ENCODE results near the gene CDK13.

CDK13 gene

DNA sequence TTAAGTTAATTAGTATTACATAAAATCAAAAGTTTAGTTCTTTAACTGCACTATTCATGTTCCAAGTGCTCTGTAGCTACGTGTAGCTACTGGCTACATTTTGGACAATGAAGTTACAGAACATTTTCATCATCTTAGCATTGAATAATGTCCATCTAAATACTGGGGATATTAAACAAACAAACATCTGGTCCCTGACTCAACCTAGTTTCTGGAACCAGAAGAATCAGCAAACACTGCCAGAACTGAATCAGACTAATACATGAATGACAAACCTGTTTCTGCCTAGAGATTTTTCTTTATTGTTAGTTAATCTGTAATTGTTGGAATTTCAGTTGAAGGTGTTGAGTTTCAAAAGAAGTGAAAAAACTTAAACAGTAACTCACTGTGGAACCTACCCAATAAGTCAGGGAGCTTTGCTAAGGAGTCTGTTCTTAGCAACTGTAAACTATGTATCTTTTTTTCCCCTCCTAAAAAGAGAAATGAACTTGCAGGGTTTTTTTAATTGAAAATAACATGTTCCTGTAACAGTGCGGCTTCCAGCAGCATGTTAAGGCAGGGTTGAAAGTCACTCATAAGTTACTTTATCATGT, 58.3 kb downstream of the CDK13 start:
- DNase-seq (ENCODE audit: low read depth): no peak

DNA sequence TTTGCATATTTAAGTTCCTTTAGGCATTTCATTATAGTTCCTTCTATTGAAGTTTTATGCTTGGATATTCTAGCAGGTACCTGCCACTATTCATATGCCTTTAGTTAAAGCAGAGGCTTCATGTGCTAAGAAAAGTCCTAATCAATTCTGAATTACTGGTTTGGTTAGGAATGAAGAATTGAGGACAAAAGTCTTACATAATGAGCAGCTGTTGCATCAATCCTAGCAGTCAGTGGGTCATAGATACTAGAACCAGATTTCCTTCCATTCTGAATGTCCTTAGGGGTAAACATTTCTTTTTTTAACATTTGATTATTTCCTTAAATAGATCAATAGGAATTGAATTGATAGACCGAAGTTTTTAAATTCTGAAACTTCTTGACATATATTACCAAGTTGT, 59.2 kb downstream of the CDK13 start:
- no peak for DNase-seq (ENCODE audit: low read depth)

DNA sequence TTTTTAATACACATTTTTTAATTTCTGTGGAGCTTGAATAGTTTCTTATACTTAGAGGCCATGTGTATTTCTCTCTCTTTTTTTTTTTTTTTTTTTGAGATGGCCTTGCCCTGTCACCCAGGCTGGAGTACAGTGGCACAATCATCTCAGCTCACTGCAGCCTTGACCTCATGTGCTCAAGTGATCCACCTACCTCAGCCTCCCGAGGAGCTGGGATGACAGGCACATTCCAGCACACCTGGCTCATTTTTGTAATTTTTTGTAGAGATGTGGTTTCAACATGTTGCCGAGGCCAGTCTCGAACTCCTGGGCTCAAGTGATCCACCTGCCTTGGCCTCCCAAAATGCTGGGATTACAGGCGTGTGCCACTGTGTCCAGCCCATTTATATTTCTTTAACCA, 64.3 kb downstream of the CDK13 start:
- no peak for DNase-seq (ENCODE audit: low read depth)

DNA sequence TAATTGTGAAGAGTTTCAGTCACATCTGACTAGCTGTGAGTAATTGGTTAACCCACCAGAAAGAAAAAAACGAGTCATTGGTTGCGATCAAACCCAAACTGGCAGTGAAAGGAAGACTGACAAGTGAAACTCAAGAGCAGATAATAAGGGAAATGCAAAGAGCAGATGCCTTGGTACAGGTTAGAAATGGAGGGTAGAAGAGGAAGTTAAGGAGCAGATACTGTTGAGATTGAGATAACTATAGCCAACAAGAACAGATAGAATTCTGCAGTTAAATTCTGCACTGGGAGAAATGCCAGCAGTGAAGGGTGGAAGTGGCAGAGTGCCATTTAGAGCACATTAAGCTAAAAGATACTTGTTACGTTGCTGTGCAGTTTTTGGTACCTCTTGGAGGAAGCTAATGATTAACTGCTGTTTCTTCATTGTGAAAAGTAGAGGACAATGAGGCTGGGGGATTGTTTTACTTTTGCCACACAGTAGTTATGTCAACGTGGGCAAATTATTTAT, 65.8 kb downstream of the CDK13 start:
- no peak for DNase-seq (ENCODE audit: low read depth)

DNA sequence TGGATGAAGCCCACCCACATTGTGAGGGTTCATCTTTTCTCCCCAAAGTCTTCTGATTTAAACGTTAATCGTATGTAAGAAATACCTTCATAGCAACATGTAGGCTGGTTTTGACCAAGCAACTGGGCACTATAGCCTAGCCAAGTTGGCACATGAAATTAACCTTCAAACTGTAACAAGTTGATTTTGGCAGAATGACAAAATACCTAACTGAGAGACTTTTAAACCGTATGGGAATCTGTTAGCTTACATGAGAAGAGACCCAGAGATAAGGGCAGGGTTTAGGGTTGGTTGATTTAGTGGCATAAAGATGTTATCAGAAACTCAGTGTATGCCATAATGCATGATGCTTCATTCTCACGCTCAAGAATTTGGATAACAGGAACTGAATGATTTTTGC, 69.5 kb downstream of the CDK13 start:
- no peak for DNase-seq (ENCODE audit: low read depth)

DNA sequence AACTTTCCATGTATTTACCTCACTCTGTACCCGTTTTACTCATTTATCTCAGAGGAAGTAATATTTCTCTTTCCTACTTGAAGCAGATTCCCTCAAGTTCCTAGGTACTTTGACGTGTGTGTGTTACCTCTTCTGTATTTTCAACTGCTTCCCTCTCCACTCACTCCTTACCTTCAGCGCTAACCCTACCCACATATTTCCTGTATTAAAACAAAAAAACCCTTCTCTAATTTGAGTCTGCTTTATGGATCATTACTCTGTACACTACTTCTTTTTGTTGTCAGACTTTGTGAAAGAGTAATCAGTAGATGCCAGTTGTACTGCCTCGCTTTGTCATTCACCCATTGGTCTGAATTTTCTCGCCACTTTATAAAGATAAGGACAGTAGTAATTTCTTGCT, 74.0 kb downstream of the CDK13 start:
- no peak for DNase-seq (ENCODE audit: low read depth)

DNA sequence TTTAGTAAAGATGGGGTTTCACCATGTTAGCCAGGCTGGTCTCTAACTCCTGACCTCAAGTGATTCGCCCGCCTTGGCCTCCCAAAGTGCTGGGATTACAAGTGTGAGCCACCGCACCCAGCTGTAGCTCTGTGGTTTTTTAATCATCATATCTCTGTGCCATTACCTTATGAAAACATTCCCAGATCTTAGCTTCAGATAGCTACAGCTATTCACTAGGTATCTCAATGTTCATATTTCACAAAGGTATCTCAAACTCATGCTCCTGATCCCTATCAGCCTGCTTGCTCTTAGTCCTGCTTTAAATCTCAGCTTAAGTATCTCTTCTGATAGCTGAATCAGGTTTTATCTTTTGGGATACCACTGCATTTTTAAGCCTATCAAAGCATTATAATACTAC, 74.8 kb downstream of the CDK13 start:
- DNase-seq (ENCODE audit: low read depth): no peak

DNA sequence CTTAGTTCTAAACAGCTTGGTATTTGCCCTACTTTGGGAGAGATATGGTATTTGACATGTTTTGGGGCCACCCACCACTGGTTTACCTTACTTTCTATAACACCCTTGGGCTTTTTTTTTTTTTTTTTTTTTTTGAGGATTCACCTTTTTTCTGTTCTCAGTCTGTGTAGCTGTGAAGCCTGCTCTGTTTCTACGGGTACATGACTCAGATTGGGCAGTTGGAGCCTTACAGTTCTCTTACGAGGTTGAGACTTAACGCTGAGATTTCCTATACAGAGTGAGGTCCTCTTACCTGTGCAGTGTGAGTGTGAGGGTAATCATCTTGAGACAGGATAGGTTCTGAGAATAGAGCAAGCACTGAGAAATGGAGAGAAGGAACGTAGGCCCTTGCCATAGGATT, 77.5 kb downstream of the CDK13 start:
- no peak for DNase-seq (ENCODE audit: low read depth)

DNA sequence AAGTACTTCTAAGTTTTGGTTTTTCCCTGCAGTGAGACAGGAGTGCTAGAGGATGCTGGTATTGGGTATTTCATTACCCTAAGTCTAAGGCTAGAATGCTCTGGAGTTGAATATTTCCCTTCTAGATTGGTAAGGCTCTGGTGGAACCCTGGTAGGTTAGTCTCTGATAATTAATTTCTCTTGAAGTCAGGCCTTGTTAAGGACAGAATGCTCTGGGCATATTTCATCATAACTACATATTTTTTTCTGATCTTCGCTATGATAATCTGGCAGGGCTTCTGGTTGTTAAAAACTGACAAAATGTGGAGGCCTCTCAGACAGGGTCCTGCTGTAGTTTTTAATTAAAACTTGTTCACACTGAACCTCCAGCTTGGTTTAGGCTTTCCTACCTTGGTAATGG, 83.8 kb downstream of the CDK13 start:
- DNase-seq (ENCODE audit: low read depth): no peak

DNA sequence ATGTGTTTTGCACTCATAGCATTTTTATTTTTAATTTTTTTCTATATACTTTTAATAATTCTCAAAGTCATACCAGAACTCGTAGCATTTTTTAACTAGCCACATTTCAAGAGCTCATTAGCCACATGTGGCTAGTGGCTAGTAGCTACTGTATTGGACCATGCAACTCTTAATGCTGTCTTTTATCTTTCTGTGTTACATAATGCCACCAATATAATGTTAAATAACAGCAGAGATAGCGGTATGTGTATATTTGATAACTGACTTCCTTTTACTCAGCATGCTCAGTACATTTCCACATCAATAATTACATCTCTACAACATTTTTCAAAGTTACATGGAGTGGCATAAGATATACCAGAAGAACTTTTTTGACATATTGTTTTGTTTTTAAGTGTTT, 91.4 kb downstream of the CDK13 start:
- no peak for DNase-seq (ENCODE audit: low read depth)

DNA sequence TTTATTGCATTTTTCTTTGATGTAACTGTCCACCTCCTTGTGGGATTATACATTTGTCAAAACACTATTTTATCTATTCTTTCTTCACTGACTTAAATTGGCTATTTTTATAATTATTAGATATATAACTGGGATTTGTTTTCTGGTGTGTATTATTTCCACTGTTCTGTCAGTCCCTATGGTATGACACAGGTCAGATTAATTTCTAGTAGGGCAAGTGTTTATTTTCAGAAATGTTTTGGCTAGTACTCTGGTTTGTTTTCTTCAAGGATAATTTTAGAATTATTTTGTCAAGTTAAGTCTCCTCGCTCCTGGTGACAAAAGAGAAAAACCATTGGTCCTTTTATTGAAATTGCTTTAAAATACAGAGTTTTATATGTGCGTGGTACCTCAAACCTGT, 93.1 kb downstream of the CDK13 start:
- no peak for DNase-seq (ENCODE audit: low read depth)

DNA sequence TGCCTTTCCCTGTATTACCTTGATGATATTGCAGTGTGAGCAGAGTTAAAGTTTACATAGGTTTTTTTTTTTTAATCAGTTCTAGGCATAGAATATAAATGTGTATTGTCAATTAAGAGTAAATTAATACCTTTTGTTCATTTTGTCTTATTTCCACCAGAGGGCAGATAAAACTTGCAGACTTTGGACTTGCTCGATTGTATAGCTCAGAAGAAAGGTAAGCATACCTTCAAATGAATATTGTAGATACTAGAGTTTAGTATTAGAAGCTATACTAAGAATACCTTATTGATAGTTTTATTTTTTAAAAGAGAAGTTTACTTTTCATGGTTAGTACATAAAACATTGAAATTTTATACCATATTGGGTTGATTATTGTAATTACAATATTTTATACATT, 97.6 kb downstream of the CDK13 start:
- DNase-seq (ENCODE audit: low read depth): no peak

DNA sequence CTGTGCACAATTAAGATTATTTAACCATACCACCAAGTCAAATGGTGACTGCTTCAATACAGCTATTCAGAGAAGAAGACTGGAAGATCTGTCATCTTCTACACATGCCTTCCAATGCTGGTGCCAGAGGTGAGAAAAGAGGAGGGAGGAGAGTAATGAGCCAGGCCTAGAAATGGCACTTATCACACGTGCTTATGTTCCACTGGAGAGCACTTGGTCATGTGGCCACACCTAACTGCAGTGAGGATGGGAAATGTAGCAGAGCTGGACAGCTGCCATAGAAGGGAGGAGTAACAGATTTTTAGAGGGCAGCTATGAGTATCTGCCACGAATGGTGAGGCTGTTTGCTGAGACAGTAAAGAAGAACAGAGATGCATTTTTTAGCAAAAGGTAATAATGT, 107.2 kb downstream of the CDK13 start:
- no peak for DNase-seq (ENCODE audit: low read depth)

DNA sequence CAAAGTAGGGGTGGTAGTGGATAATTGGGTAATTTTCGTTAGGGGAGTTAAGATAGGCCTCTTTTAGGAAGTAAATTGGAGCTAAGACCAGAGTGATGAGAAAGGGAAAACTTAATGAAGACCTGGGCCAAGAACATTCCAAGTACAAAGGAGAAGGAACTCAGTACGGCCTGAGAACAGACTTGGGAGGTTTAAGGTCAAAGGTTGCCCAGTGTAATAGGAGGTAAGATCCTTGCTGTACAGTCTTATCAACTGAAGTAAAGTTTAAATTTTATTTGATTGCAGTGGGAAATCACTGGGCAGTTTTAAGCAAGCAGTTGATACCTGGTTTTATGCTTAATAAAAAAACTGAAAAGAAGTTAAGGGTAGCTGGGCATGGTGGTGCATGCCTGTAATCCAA, 108.0 kb downstream of the CDK13 start:
- DNase-seq (ENCODE audit: low read depth): no peak

DNA sequence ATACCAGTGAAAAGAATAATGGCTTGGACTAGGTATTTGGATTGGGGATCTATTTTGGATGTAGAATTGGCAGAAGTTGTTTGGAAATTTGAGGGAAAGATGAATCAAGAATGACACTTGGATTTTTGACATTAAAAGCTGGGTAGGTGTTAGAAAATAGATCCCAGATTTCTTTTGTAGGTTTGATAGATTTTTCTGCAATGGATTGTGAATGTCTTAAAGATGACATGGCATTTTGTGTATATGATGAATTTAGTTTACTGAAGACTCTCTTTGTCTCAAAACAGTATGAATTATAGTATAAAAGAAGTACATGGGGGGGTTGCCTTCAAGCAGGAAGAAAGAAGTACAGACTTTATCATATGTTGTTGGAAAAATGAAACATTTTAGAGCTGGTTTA, 108.6 kb downstream of the CDK13 start:
- DNase-seq (ENCODE audit: low read depth): no peak

DNA sequence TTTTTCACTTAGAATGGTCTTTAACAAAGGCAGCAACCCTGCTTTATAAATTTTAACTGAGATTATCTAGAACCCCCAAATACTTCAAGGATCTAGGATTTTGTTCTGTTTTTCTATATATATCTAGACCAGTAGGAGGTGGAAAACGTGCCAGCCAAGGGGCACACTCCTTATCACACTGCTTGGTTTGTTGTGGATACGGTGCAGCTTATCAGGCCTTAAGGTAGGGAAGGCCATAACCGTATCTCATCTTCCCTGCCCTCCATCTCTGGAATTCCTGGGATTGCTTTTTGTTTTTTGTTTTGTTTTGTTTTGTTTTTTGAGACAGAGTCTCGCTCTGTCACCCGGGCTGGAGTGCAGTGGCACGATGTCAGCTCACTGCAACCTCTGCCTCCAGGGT, 109.0 kb downstream of the CDK13 start:
- no peak for DNase-seq (ENCODE audit: low read depth)

DNA sequence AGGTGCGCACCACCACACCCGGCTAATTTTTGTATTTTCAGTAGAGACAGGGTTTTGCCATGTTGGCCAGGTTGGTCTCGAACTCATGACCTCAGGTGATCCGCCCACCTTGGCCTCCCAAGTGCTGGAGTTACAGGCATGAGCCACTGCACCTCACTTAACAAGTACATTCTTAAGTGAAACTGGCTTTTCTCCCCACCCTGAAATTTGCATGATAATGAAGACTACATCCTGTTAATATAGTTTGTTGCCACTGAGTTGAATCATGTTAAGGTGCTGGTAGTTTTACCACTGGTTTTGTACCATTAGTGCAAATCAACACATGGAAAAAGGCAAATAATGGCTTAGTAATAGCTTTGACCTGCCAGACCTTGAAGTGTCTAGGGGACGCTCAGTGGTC, 122.2 kb downstream of the CDK13 start:
- DNase-seq (ENCODE audit: low read depth): no peak

DNA sequence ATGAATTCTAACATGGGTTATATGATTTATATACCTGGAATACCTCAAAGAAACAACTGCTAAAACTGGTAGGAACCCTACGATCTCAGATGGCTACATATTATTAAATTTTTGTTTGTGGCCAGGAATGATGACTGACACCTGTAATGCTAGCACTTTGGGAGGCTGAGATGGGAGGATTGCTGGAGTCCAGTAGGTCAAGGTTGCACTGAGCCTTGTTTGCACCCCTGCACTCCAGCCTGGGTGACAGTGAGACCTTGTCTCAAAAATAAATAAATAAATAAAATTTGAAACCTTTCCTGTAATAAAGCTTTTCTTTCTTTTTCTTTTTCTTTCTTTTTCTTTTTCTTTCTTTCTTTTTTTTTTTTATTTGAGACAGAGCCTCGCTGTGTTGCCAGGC, 123.2 kb downstream of the CDK13 start:
- no peak for DNase-seq (ENCODE audit: low read depth)

DNA sequence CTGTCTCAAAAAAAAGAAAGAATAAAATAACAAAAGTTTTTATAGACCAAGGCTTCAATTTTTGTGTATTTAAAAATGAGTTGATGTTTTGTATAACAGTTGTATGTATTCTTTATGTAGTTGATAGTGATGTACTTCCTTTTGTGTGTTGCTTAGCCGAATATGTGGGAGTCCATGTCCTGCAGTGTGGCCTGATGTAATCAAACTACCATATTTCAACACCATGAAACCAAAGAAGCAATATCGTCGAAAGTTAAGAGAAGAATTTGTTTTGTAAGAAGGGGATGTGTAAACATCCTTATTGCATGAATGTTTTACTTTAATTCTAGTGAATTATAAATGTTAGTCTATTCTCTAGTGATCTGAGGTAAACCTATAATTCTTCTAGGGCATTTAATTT, 127.8 kb downstream of the CDK13 start:
- no peak for DNase-seq (ENCODE audit: low read depth)

DNA sequence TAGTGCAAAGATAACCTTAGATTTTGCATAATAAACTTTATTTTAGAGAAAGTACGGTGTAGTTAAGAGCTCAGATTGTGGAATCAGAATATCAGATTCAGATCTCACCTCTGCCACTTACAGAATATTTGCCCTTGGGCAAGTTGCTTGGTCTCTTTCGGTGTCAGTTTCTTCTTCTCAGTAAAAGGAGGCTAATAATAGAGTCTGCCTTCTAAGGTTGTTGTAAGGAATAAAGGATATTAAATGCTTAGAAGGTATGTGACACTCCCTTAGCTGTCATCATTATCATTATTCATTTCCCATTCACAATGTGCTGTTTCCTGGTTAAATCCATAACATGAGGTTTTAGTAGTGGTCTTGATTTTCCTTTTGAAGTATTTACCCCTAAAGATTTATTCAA, 142.1 kb downstream of the CDK13 start:
- no peak for DNase-seq (ENCODE audit: low read depth)

DNA sequence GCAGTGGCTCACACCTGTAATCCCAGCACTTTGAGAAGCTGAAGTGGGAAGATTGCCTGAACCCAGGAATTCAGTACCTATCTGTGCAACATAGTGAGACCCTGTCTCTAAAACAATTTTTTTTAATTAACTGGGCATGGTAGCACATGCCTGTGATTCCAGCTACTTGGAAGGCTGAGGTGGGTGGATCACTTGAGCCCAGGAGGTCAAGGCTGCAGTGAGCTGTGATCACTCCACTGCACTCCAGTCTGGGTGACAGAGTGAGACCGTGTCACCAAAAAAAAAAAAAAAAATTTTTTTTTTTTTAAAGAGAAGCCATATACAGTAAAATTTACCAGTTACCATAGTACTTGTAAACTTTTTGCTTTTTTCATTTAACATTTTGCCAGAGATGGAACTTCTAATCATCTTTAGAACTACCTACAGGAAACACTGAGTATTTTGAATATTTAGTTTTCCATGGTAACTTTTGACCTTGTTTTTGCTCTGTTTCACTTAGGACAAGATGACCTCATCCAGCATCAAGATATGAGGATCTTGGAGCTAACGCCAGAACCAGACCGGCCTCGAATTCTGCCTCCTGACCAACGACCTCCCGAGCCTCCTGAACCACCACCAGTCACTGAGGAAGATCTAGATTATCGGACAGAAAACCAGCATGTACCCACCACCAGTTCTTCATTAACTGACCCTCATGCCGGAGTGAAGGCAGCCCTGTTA, 143.7 kb downstream of the CDK13 start:
- DNase-seq (ENCODE audit: low read depth): no peak

DNA sequence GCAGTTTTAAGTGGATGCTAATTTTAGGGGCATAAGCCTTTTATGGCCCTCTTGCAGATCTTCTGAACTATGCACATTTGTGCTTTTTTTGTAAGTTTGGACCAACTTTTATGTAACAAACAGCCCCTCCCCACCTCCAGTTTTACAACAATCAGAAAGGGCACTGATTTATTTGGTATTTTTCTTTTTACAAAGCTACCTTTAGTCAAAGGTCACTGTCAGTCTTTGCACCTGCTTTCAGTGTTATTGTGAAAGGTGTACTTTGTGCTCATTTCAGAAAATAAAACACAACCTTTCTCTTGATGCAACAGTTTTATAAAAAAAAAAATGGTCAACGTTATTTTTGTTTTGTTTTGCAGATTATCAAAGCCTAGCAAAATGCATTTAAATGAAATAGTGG, 145.2 kb downstream of the CDK13 start:
- no peak for DNase-seq (ENCODE audit: low read depth)

DNA sequence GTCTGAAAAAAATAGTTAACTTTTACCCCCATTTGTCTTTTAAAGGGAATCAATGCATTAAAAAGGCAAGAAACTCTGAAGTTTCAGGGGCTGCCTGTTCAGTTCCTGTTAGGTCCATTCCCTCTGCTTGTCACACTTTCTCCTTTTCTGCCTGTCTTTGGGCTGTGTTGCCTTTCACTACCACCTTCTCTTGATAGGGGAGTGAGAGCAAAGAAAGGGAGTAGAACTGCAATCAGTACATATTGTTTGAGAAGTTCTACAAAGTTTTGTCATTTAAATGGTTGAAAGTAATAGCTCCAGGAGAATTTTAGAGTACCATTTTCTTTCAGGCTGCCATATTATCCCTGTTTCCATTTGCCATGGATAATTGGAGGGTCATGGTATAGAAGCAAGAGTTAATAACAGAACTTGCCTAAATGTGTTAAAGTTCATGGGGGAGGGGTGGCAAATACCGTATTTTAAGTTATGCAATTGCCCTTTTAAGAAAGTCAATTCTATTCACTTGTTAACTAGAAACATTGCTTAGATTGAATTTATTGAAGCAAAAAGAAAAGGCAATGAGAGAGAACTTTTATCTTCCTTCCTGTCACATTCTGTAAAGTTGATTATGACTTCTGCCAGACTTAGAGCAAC, 145.8 kb downstream of the CDK13 start:
- DNase-seq (ENCODE audit: low read depth): no peak

DNA sequence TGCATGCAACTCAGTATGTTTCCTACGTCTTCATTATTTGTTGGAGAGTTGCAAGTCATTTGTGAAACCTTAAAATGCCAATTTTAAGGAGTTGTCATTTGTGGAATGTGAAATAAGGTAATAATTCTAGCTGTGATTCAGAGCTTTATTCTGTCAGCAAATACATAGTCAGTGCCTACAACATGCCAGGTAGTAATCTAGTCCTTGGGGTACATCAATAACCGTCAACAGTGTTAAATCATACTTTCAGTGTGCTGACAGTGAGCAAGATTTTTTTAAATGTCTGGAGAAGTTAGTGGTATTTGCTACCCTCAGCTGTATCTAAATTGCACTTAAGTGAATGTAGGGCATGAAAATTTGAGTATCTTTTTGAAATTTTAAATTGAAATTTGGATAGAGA, 147.7 kb downstream of the CDK13 start:
- DNase-seq (ENCODE audit: low read depth): no peak

Data from stimulated activated CD8-positive, alpha-beta memory T cell treated with anti-CD3 and anti-CD28 coated beads, Interleukin-15, amount 100 ng/mL, for 1 hour (primary cell).